Islet precursor cell (in vitro differentiated cells): ENCODE measurements around the gene AKAP1.

Experiments
- DNase-seq: peaks from one replicate; pipeline ENCODE4 v3.0.0-alpha.2; 2018

AKAP1 gene

DNA sequence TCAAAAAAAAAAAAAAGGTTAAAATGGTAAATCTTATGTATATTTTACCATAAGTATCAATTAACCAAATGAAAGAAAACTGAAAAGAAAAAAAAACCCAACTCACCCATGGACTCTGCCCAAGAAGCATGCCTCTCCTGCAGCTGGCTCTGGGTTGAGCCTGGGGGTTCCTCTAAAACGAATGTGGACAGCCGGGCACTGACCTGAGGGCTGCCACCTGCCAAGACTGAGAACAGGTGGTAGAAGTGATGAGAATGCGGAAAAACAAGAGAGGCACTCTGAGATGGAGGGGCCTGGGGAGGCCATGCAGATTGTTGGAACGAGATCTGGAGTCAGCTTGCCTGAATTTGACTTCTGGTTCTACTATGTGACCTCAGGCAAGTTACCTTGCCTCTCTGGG is 85.8 kb downstream of the AKAP1 start:
- no peak for DNase-seq
